GM23248 (cell line): ENCODE results near the gene SETD2.

Experiments used
- EZH2 ChIP-seq: fragments of 200-600 bp; sonication (generic); IDR thresholded peaks from 2 replicates; pipeline ENCODE4 v1.6.1; 2018; ENCODE audit warnings: antibody characterized with exemption, mild to moderate bottlenecking; ENCODE audit not compliant: insufficient read depth, poor library complexity, severe bottlenecking
- EZH2phosphoT487 ChIP-seq: fragments of 200-600 bp; sonication (generic); IDR thresholded peaks from 2 replicates; pipeline ENCODE4 v1.6.1; 2018; ENCODE audit warnings: antibody characterized with exemption, moderate library complexity, mild to moderate bottlenecking, low read depth; ENCODE audit not compliant: insufficient read depth

GRCh38 chr3:47193871-47194859, 30.3 kb upstream of the SETD2 start:
- TF ChIP-seq EZH2 (no peak), EZH2phosphoT487 (no peak)
